ELF-1 (cell line): ENCODE data around the gene CRADD.
"Not testable (repeated sequence)": the region's sequence is repeated elsewhere in the genome, so short reads cannot be mapped to it uniquely, and the experiment has no call there.

Experiments used
- DNase-seq: peaks from one replicate; pipeline ENCODE4 v3.0.0-alpha.2; 2016; ENCODE audit warnings: low read depth, low spot score

The CRADD gene

DNA sequence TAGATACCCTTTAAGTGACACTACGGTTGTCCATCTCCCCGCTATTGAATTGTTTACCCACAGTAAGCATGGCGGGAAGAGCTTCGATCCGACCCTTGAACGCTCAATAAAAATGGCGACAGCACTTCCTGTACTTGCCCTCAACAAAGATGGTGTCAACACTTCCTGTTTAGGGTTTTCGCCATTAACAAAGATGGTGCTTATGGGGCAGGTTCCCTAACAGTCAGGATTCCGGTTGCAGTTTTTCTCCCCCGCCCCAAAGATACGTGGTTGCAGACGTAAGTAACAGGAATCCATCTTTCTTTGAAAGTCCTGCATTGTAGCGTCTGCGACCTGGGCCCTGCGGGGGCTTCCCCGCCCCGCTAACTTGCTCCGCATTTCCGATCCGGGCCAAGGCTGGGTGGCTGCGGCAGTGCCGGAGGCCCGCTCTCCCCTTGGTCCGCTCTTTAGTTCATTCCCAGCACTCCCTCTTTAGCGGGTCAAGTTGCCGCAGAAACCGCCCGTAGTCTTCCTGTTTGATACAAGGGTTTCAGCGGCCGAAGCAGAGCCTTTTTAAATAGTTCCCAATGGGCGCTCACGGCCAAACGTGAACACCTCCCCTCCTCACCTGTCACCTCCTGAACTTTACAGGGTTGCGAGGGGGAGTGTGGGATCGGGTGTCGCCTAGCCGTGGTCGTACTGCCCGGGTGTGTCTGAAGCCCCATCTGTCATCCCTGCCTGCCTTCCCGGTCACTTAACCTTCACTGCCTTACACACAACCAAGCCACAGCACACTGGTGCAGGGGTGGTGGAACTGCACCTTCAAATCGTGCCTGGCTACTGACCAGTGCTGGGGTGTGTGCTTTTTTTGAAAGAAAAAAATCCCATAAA is at the start of gene CRADD:
CRADD (plus strand) TSS at position 181 of the 870 bp plus-strand sequence.
- DNase-seq = peak; percentile 96

DNA sequence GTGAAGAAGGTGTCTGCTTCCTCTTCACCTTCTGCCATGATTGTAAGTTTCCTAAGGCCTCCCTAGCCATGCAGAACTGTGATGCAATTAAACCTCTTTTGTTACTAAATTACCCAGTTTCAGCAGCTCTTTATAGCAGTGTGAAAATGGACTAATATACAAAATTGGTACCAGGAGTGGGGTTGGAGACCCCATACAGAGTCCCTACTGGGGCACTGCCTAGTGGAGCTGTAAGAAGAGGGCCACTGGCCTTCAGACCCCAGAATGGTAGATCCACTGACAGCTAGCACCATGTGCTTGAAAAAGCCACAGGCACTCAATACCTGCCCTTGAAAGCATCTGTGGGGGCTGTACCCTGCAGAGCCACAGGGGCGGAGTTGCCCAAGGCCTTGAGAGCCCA is 44.8 kb upstream of the CRADD start:
- DNase-seq = no peak

DNA sequence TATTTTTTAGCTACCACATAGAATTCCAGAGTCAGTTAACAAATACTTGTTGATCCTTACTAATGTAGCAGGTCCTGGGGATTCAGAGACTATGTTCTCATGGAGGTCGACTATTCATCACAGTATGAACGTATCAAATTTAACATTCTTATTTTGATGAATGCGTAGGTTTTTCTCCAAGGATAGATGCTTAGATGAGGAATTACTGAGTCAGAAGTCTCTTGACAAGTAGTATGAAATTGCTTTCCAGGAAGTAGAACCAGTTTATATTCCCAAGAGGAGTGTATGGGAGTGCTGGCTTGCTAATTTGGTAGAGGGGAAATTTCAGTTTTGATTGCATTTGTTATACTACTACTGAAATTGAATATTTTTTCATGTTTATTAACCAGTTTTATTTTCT is 42.8 kb upstream of the CRADD start:
- DNase-seq = no peak

DNA sequence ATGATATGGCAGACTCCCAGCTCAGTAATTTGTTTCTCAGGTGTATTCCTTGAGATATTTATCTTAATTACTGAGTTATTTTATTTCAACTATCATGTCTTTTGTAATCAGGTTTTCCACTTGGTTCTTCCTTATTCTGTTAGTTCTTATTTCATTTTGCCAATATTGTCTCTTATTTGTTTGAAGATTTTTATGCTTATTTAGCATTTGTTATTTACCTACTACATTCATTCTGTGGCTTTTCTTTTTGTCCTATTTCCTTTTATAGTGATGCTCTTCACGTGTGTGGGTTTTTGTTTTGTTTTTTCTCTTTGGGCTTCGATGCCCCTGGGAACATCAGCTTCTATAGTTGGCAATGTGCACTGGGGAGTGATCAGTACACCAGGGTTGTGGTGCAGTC is 40.5 kb upstream of the CRADD start:
- no peak for DNase-seq

DNA sequence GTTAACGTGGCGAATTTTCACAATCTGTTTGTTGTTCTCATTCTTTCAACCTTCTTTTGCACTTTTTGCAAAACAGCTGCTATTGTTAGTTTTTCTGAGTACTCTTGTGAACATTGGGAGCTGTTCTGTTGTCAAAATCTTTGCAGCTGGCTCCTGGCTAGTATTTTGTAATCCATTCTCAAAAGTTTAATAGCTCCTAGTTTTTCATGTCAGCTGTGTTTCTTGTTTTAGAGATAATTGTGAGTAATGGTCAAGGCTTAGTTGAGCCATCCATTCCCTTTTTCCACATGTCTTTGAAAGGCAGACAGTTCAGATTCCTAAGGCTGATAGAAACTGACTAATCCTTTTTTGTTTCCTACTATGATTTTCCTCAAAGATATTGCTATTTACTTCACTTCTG is 39.1 kb upstream of the CRADD start:
- no peak for DNase-seq

DNA sequence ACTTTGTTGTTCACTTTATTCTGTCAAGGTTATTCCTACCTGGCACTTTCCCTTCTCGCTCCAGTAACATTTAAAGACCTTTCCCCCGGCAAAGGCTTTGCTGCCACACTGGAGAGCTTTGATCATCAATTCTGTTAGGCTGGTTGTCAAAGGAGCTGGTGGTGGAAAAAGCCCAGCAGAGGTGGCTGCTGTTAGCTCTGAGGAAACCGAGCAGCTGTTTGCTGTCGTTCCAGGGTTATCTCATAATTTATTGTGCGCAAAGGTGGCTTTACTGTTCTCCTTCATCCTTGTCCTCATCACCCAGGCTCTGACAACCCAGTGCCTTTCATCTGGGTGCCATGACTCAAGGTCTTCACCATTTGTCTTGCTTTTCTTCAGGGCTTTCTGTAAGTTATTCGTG is 38.2 kb upstream of the CRADD start:
- DNase-seq = peak; percentile 55

DNA sequence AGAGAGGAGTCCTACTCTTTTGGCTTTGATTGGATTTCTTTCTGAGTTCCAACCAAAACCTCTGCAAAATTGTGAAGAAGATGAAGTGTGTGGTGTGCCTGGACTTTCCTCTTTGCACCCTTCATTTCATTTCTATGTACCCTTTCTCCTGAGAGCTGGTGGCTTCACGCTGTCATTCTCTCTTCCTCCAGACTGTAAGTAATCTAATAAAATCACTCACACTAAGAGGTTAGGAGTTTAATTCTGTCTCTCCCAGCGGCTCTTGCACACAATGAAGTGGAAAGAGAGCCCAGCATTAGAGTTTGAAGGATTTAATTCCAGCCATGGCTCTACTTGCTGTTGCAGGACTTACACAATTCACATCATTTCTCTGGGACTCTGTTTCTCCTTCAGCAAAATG is 37.8 kb upstream of the CRADD start:
- no peak for DNase-seq

DNA sequence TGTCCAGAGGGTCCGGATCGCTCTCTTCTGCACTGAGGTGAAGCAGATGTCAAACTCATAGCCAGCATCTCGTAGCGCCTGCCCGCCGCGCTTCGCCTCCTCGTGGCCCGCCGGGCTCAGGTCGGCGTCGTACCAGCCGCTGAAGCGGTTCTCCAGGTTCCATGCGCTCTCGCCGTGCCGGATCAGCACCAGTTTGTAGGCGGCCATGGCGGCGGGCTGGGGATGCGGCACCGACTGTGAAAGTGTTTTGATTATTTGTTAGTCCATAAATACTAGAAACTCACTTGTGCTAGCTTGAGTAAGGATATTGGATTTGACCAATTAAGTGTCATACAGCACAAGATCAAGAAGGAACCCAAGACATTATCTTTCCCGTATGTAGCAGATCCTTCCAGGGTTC is 35.8 kb upstream of the CRADD start:
- not testable (repeated sequence) for DNase-seq

DNA sequence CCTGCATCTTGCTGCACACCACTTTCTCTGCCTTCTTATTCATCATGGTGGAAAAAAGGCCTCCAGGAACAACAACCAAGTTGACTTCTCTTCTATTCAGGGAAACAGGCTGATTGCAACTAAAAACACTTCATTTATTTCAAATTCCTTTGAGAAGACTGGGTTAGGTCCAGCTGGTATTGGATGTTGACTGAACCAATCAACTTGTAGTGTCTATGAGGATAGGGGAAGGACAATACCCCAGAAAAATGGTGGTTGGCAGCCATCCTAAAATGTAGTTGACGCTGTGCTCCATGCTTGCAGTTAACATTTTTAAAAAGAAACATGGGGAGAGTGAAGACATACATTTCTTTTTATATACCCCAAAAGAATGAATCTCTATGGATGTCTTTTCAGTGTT is 34.4 kb upstream of the CRADD start:
- no peak for DNase-seq

DNA sequence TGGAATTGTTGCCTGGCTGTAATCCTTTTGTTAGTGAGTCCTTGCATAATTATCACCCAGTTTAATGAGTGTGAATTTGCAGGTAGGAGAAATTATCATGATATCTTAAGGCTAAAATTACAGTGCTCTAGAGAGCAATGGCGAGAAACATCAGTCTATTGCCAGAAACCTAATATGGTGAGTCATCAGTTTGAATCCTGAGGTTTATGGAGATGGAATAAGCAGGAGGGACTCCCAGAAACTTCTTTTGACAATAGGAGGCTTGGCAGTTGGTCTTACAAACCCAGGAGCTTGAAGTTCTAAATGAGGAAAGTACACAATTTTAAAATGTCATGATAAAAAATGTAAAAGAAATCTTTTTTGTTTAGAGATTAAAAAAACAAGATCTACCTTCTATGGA is 31.5 kb upstream of the CRADD start:
- DNase-seq = no peak

DNA sequence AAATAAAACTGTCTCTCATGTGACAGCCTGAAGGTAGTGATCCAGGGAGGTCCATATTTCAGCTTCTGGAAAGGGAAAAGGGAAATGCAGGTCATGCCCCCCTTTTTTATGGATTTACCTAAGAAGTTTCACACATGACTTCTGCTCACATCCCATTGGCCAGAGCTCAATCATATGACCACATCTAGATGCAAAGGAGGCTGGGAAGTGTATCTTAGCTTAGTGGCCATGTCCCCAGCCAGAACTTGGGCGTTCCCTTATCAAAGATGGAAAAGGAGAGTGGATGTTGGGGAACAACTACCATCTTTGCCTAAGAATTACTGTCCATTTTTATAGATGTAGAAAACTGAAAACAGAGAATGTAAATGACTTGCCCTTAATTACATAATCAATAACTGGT is 26.5 kb upstream of the CRADD start:
- no peak for DNase-seq

DNA sequence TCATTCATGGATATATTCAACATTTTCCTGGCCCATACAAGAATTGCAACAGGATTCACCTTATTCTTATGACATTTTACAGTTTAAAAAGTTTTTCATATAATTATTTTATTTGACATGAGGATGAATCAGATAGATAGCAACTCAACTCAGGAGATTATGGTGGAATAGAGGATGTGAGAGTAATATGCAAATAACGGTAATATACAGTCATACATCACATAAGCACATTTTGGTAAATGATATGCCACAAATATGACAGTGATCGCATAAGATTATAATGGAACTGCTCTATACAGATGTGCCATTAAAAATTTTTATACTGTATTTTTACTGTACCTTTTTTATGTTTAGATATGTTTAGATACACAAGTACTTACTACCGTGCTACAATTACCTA is 24.1 kb upstream of the CRADD start:
- DNase-seq = no peak

DNA sequence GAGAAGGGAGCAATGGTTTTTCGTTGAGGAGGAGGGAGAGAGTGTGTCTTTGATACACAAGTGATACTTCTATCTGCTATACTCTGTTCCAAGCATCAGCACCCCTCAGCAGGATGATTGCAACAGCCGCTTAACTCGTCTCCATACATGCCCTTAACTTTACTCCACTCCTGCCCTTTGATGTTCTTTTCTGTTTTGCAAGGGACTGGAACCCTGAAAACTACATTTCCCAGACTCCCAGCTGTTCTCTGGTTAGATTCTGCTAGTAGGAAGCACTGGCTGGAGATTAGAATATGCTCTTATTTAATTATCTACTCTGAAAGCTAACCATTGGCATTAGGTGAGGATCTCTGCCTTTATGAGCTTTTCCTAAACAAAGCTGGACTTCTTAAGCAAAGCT is 23.5 kb upstream of the CRADD start:
- no peak for DNase-seq

DNA sequence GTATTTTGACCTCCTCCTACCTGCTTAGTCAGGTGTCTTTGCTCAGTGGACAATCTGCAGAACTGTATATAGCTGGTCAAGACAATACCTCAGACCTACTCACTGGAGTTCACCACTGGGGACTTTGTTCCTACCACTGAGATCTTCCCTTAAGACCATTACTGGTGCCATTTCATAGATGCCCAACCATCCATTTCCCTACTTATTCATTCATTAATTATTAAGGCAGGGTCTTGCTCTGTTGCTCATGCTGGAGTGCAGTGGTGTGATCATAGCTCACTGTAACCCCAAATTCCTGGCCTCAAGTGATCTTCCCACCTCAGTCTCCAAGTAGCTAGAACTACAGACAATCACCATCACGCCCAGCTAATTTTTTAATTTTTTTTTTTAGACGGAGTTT is 22.8 kb upstream of the CRADD start:
- no peak for DNase-seq

DNA sequence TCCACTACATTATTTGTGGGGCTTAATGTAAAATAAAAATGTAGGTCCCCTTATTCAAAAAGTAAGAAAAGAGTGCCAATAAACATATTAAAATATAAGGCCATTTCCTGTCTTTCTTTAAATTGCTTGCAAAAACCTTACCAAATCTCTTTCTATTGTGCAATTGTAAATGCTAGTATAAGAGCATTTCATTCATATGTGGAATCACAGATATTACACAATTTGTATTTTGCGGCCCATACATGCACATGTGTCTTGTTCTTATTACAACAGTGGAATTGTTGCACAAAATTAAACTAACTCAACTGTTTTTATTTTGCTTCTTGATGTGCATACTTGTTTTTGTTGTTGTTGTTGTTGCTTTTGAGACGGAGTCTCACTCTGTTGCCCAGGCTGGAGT is 20.1 kb upstream of the CRADD start:
- DNase-seq = no peak

DNA sequence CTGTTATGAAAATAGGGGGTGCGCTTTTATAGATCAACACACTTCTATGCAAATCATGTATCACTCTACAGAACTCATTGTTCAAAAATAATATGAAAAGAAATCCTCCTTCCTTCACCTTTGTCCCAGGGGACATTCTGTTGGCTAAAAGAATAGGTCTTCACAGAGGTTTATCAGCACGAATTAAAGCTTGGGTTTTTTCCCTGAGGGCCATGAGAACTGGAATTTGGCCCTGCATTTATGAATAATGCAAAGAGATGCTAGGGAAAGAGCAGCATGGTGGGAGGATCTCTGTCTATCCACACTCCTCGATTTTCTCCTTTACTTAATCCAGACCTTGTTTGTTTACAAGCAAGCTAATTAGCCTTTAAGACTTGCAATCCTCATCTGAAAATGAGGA is 16.2 kb upstream of the CRADD start:
- DNase-seq = no peak

DNA sequence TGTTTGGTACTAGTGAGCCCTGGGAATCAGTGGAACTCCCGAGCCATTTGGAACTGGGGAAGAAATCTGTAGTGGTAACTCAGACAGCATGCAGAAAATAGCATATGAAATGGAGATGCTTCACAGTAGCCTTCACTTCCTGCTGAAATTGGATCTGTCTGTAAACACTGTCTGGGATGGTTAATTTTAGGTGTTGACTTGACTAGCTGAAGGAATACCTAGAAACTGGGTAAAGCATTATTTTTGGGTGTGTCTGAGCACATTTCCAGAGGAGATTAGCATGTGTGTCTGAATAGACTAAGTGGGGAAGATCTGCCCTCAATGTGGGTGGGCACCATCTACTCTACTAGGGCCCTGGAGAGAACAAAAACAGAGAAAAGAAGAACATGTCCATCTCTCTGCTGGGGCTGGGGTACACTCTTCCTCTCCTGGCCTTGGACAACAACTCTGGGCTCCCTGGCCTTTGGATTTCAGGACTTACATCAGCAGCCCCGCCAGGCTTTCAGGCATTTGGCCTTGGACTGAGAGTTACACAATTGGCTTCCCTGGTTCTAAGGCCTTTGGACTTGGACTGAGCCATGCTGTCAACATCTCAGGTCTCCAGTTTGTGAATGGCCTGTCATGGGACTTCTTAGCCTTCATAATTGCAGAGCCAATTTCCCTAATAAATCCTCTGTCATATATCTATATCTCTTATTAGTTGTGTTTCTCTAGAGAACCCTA is 14.0 kb upstream of the CRADD start:
- no peak for DNase-seq

DNA sequence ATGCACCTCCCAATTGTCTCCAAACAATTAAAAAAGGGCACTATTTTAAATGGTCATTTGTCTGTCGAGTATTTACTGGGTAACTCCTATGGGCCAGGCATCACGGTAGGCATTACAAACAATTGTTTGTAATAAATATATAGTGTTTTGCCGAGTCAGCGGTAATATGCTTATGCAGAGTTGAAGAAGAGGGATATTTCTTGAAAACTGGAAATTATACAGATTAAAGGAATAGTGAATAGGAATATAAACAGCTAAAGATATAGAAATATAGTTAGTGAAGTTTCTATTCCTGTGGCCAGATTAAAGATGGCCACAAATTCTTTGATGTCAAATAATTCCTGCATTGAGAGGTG is 13.5 kb upstream of the CRADD start:
- no peak for DNase-seq

DNA sequence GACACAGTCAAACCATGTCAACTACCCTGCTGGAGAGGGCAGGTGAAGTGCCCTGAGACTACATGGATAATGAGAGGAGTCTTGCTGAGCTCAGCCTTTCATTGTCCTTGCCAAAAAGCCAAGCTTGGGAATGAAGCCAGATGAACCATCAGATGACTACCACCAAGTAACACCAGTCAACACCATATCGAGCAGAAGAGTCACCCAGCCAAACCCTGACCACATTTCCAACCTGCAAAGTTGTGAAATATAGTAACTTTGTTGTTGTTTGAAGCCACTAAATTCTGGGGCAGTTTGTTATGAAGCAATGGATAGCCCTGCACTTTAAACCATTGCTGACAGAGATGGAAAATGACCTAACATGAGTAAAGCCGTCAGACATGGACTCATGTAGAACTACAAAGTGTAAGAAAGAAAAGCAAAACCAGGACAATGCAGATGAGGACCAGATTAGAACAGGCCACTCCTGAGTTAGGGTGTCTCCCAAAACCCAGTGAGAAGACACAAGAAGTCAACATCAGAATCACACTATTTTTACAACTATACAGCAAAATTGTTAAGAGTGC is 12.5 kb upstream of the CRADD start:
- no peak for DNase-seq

DNA sequence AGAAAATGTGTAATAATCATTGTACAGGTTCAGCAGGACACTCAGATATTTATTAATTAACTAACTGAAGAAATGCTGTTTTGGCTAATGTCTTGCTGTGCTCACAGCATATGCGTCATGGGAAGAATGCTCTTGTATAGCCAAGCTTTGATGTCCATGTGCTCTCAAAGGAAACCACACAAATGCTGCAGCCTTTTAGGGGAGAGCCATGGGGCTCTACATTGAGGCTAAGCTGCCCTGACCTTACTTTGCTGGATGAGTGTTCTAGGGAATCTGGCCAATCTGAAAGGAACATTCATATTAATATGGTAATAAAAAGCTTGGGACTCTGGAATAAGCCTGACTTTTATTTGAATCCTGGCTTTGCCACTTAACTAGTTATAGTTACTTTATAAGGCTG is 9.5 kb upstream of the CRADD start:
- no peak for DNase-seq

DNA sequence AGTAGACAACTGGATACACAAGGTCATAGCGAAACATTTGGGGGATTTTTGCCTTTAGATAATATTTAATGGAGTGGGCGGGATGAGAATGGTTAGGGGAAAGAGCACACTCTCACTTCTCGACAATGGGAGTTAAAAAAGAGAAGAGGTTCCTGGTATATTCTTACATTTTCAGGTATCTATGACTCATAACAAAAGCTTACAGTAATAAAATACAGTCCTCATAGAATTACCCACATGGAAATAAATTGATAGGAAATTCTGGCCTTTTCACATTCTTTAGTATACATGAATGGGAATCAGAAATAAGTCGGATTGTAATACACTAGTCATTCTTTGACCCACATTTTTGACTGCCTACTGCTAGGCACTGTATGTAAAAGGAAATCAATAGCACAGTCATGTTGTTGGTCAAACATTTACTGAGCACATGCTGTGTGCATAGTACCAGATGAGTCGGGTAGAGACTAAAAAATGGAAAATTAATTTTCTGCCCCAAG is 8.2 kb upstream of the CRADD start:
- no peak for DNase-seq

DNA sequence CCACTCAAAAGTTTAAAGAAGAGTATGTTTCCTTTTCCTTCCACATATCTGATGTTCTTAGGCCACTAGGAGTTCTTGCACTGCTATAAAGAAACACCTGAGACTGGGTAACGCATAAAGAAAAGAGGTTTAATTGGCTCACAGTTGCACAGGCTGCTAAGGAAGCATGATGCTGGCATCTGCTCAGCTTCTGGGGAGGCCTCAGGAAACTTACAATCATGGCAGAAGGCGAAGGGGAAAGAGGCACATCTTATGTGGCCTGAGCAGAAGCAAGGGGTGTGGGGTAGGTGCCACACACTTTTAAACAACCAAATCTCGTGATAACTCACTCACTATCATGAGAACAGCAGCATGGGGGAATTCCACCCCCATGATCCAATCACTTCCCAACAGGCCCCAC is 7.7 kb upstream of the CRADD start:
- DNase-seq = no peak

DNA sequence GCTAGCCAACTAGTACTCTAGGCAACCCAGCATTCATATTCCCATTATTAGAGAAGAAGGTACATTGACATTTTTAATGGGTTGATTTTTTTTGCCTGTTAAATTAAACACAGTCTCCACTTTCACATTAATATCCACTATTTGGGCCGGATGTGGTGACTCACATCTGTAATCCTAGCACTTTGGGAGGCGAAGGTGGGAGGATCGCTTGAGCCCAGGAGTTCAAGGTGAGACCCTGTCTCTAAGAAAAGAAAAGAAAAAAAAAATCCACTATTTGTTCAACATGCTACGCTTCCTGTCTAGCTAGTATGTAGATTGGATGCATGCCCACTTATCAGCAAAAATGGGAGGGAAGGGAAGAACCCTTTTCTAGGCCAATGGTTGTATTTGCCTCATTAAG is 7.1 kb upstream of the CRADD start:
- no peak for DNase-seq
